ENCODE results near the gene CDH26. TPM values are rescaled to one million over a fixed set of nuclear protein-coding genes. Genes with fewer than 3 reads are reported as not detected.

CDH26 gene
- total and polyA plus RNA-seq, 2 donors (not counting 3 experiments of a cell fraction or from before 2014, with no cell fraction given): 0.01 TPM; not detected in 1

DNA sequence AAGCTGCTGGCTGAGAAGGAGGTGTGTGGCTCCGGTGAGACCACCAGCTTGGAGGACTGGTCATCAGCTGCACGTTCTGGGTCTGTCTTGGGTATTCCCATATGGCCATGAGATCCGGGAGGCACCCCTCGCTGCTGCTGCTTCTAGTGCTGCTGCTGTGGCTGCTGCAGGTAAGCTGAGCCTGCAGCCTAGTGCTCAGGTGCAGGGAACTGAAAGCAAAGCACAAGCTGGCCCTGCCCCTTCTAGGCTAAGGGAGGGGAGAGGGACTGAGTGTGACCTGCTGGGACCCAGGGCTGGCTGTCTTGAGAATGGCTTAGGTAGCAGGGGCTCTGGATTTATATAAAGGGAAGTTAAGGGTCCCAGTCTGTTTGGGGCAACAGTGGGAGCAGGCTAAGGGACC is 403 bp downstream of the CDH26 start:
- CTCF ChIA-PET: no interaction called here
- no peak for TF ChIP-seq MAX (IDR thresholded peaks at IDR 0.05; ENCODE audit: insufficient read depth, insufficient read length)
- no peak for TF ChIP-seq POLR2AphosphoS5 (IDR thresholded peaks at IDR 0.05; ENCODE audit: insufficient read depth, low read depth, low read length)
- TF ChIP-seq FOS (IDR thresholded peaks at IDR 0.05; ENCODE audit: borderline replicate concordance, insufficient read depth, low read length): no peak
- no peak for TF ChIP-seq JUN (IDR thresholded peaks at IDR 0.05; ENCODE audit: borderline replicate concordance, insufficient read depth, insufficient read length, low read depth)
- TF ChIP-seq GATA2 (IDR thresholded peaks at IDR 0.05; ENCODE audit: insufficient read depth, insufficient read length, low read depth, low read length): no peak
- no peak for TF ChIP-seq MYC (IDR thresholded peaks at IDR 0.05; ENCODE audit: low read depth, low read length)
- TF ChIP-seq POLR2A (IDR thresholded peaks at IDR 0.05; ENCODE audit: low read depth, low read length): no peak
- TF ChIP-seq, protein P1, sequence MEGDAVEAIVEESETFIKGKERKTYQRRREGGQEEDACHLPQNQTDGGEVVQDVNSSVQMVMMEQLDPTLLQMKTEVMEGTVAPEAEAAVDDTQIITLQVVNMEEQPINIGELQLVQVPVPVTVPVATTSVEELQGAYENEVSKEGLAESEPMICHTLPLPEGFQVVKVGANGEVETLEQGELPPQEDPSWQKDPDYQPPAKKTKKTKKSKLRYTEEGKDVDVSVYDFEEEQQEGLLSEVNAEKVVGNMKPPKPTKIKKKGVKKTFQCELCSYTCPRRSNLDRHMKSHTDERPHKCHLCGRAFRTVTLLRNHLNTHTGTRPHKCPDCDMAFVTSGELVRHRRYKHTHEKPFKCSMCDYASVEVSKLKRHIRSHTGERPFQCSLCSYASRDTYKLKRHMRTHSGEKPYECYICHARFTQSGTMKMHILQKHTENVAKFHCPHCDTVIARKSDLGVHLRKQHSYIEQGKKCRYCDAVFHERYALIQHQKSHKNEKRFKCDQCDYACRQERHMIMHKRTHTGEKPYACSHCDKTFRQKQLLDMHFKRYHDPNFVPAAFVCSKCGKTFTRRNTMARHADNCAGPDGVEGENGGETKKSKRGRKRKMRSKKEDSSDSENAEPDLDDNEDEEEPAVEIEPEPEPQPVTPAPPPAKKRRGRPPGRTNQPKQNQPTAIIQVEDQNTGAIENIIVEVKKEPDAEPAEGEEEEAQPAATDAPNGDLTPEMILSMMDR (IDR thresholded peaks at IDR 0.05; ENCODE audit: extremely low read depth in 1 of 2, insufficient read depth in 1 of 2, low read depth in 1 of 2, low read length in 2 of 2): no peak
- TF ChIP-seq EZH2 (IDR thresholded peaks at IDR 0.05; ENCODE audit: borderline replicate concordance, low read depth, low read length, severe bottlenecking): no peak
- no TSS peak for BruUV-seq (replicated peaks)

More for the DNA sequence above, 403 bp downstream of the CDH26 start:
- dilution Hi-C loops (cut with MboI; ENCODE audit: extremely low pct_ligation_motif_present, low sequenced_read_pairs) (no loop called here), intact Hi-C loops (cut with micrococcal nuclease) (no loop called here)
- DNase-seq (ENCODE audit: low read depth, low spot score) (no peak), FAIRE-seq (no peak)
- Histone ChIP-seq H3K4me1 (ENCODE audit: control insufficient read depth, extremely low read depth, insufficient read depth, low read length) (no peaks in the 10 kb centered on the region), H3K36me3 (ENCODE audit: control insufficient read depth in 2 of 2, extremely low read depth in 1 of 2, insufficient read depth in 2 of 2, low read length in 2 of 2) (no peaks in the 10 kb centered on the region), H3K9ac (replicated peaks; ENCODE audit: extremely low read depth, insufficient read depth, low read length) (no peak overlapping the region), H3K9me3 (replicated peaks; ENCODE audit: control insufficient read depth, insufficient read depth, low read length) (no peaks in the 10 kb centered on the region), H3K4me3 (replicated peaks in 1 of 3; ENCODE audit: insufficient read depth in 1 of 3, low read depth in 1 of 3, low read length in 3 of 3) (no peak overlapping the region), H3K4me2 (ENCODE audit: insufficient read depth, low read length) (no peak overlapping the region), H3K27me3 (ENCODE audit: control insufficient read depth in 2 of 2, insufficient read depth in 2 of 2, low read length in 2 of 2) (no peaks in the 10 kb centered on the region), H3K9me1 (replicated peaks; ENCODE audit: control insufficient read depth, extremely low read depth, insufficient read depth, low read length) (no peaks in the 10 kb centered on the region), H2AFZ (ENCODE audit: low read depth, low read length) (no peak overlapping the region), H3K27ac (ENCODE audit: insufficient read depth, low read depth, low read length) (no peak overlapping the region), H4K20me1 (replicated peaks; ENCODE audit: control insufficient read depth, extremely low read depth, insufficient read depth, low read length) (no peaks in the 10 kb centered on the region), H3K79me2 (ENCODE audit: control insufficient read depth, insufficient read depth, low read length) (no peaks in the 10 kb centered on the region)
- POLR2A ChIA-PET: no interaction called here

Data from endothelial cell of umbilical vein (primary cell).